Jurkat, Clone E6-1 (cell line): ENCODE results near the gene KANK2. TPM values are rescaled to one million over a fixed set of nuclear protein-coding genes. Genes with fewer than 3 reads are reported as not detected.

Source experiments
- DNase-seq: peaks from one replicate; pipeline ENCODE4 v3.0.0-alpha.2; 2011; ENCODE audit warnings: low read depth, low spot score
- H3K4me3 ChIP-seq: 2 replicates; pipeline ENCODE4 v1.5.1; 2011; ENCODE audit warnings: mild to moderate bottlenecking, low read length, control low read depth, moderate library complexity
- polyA plus RNA-seq: library from polyadenylated mRNA; unstranded; fragments of >200 nt; gene quantifications from one replicate; pipeline ENCODE4 v1.2.1, GENCODE V29; 2012; ENCODE audit warnings: missing spikeins; ENCODE audit not compliant: insufficient read length, insufficient read depth

KANK2 gene
- 17.1 TPM for polyA plus RNA-seq

DNA sequence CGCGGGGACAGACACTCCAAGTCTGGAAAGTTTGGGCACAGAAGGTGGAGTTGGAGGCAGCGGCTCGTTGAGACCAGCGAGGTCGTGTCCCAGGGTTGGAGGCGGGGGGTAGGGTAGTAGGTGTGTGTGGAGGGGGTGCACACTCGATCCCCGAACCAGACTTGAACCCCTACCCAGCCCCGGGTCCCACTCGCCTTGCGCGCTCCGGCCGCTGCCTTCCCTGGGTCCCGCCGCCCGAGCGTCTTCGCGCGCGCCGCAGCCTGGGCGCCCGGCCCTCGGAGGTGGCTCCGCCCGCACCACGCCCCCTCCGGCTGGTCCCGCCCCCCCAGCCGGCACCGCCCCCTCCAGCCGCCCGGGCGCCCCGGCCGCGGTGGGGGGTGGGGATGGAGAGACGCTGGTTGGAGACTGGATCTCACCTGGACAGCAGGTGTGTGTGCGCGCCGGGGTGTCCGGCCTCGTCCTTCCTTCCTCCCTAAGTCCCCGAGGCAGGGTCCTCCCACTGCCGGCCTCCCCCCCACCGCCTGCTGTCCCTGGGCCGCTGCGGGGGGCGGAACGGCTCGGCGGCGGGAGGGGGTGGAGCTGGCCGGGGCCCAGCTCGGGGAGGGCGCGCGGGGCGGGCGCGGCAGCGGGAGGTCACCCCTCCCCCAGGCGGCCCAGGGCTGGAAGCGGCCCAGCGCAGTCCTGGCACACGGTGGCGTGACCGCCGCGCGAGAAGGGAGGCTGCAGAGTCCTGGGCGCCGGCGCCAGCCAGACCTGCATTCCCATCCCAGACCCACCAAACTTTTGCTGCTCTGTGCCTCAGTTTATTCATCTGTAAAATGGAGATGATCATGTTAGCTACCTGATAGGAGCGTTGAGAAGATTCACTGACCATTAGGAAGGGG is at the start of gene KANK2:
KANK2 (minus strand) TSS at position 255 of the 884 bp plus-strand sequence. CDS start 3,034 bp downstream, outside the sequence.
- H3K4me3 ChIP-seq, result peak within 1 kb of the TSS; percentile 62
- no peak for DNase-seq

DNA sequence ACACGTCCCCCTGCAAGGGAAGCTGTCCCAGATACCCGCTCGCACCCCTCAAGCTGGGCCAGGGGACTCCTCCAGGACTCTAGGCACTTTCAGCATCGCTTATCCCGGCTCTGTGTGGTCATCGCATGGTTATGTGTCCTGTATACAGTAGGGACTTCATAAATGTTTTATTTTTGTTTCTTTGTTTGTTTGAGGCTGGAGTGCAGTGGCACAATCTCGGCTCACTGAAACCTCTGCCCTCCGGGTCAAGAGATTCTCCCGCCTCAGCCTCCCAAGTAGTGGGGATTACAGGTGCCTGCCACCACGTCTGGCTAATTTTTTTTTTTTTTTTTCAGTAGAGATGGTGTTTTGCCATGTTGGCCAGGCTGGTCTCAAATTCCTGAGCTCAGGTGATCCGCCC is 49.6 kb upstream of the KANK2 start:
- no peak for DNase-seq
- no peak overlapping the region for H3K4me3 ChIP-seq

DNA sequence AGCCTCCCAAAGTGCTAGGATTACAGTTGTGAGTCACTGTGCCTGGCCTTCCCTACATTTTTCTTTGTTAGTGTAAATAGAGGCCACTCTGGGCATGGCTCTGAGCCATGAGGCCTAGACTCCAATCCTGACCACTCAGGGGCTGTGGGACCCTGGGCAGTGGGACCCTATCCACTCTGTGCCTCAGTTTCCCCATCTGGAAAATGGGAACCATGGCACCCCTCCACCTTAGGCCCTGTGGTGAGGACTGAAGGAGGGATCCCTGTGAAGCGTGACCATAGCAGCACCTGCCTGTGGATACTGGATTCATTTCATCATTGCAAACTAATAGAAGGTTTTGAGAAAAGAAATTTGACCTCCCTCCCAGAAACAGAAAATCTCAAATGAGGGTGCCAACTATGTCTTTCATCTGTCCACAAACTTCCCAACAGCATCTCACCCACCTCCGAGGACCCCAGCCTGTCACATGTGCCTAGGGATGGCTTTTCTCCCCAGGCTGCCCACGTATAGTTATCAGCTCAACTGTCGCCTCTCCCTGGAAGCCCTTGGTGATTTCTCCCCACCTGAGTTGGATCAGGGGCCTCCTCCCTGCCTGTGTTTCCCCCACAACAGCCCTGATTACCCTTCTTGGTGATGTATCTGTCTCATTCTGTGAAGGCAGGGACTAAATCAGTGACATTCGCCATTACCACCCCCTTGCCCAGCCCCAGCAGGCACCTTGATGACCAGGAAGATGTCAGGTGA is 47.7 kb upstream of the KANK2 start:
- no peak overlapping the region for H3K4me3 ChIP-seq
- DNase-seq, result no peak

DNA sequence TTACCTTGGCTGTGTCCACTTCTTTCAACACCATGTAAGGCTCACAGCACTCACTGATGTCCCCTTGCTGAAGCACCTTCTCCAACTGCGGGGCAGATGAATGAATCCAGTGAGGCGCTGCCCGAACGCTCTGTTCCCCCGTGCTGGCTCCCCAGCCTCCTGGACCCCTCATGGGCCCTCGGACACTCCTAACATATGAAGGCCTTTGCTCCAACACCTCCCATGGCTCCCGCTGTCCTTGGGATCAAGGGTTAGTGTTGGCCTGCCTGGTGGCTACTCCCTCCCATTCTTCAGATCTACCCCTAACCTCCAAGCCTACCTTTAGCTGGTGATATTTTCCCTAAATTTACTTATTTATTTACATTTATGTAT is 46.4 kb upstream of the KANK2 start:
- no peak for DNase-seq
- no peak overlapping the region for H3K4me3 ChIP-seq

DNA sequence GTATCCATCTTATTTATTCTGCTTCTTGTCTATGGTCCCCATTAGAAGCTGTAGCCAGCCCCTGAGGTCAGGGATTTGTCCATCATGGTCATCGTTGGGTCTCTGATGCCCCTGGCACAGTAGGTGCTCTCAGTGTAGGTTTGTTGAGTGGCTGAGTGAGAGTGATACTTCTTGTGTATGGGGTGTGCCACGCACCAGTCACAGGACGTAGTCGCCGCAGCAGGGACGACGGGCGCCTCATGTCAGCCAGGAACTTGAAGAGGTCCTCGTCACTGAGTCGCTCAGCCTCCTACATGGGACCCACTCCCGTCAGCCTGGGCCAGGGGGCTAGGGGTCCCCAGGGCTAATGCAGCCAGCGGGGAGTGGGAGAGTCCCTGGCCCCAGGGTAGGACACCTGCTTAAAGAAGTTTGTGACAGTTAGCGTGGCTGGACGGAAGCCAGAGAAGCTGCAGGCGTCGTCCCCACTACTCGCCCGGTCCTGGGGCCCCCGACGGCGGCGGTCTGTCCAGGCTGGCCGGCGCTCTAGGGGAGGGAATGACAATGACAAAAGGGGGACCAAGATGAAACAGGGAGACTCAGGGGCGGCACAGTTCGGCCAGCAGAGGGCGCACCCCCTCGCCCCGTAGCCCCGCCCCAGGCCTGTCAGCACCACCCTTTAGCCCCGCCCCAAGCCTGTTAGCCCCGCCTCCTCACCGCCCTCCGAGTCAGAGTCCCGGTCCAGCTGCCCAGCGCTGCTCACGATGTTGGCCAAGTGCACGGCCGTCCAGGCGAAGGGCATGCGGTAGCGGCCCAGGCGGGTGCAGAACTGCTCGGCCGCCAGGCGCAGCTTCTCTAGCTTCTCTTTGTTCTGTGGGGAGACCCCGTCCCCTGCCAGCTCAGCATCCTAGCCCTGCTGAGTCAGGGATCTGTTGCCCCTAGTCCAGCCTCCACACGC is 45.8 kb upstream of the KANK2 start:
- no peak overlapping the region for H3K4me3 ChIP-seq
- DNase-seq, result peak; percentile 36

DNA sequence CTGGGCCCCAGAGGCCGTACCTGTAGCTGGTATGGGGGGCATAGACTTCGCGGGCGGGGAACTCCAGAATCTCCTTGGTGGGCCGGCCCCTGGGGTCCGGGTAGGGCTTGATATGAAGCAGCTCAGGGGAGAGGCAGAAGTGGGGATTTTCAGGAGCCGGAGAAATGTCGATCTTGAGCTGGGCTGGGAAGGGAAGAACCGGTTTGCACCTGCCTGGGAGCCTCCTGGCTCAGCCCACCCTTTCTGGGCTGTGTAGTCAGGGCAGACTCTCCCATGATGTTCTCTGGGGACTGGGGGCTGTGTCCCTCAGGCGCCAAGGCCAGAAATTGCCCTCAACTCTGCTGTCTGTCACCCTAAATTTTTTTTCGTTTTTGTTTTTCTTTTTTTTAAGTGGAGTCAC is 44.7 kb upstream of the KANK2 start:
- DNase-seq, result no peak
- H3K4me3 ChIP-seq, result no peak overlapping the region

DNA sequence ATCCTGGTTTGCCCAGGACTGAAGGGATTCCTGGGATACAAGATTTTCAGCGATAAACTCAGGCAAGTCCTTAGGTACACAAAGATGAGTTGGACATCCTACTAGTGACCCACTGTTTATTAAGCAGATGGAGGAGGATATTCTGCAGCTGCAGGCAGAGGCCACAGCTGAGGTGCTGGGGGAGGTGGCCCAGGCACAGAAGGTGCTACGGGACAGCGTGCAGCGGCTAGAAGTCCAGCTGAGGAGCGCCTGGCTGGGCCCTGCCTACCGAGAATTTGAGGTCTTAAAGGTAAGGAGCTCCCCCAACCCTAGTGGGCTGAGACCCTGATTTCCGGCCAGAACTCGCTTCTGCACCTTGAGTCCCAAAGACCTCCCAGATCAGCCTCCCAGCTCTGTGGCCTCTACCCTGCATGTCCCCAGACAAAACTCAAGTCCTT is 42.7 kb upstream of the KANK2 start:
- no peak overlapping the region for H3K4me3 ChIP-seq
- DNase-seq, result no peak

DNA sequence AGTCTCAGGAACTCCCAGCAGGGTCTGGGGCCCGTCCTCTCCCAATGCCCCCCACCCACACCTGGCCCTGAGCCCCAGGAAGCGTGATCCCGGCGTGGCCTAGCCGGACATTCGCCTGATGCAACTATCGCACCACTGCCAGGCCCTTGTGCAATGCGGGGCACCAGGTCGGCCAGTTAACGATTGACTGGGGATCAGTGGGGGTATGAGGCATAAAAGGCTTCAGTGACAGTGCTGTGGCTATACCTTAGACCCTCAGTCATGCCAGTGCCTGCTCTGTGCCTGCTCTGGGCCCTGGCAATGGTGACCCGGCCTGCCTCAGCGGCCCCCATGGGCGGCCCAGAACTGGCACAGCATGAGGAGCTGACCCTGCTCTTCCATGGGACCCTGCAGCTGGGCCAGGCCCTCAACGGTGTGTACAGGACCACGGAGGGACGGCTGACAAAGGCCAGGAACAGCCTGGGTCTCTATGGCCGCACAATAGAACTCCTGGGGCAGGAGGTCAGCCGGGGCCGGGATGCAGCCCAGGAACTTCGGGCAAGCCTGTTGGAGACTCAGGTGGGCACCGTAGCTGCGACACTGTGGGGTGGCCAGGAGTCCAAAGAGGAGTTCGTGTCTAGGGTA is 42.1 kb upstream of the KANK2 start, which contains the start of gene ANGPTL8:
ANGPTL8 (plus strand) TSS at position 243 of the 624 bp plus-strand sequence; CDS start at position 262, 19 bp downstream.
- H3K4me3 ChIP-seq, result no peak within 1 kb of the TSS
- no peak for DNase-seq

DNA sequence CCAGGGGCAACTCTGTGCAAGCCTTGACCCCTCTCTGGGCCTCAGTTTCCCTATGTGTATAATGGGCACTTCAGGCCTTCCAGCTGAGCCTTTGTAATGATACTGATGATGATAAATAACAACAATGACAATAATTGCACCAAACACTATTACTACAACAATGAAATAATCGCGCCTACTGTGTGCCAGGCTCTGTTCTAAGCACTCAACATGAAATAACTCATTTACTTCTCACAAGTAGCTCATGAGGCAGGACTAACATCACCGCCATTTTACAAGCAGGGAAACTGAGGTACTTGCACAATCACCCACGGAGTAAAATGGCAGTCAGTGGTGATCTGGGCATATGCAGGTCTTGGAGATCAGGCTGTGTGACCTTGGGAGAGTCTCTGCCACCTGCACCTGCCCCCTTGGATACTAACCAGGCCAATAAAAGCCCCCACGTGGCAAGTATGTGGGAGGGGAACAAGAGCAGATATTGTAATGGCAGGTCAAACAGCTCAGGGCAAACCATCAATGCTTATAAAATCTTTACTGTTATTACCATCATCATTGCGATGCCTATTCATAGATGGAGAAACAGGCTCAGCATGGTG is 41.5 kb upstream of the KANK2 start:
- no peak overlapping the region for H3K4me3 ChIP-seq
- no peak for DNase-seq

DNA sequence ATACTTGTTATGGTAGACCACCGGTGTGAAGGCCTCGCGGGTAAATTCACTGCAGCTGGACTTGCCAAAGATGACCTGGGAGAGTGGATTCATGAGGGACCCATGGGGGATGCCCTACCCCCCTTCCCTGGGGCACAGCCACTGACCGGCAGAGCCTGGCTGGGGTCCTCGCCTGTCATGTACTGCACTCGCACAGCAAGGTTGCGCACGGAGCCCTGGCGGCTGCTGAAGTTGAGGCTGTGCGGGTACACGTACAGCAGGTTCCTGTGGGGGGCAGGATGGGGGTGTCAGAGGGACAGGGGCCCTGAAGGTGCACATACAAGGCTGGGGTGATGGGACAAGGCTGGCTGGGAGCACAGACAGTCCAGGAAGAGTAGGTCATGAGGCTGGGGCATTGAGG is 40.7 kb upstream of the KANK2 start:
- no peak for DNase-seq
- no peak overlapping the region for H3K4me3 ChIP-seq

DNA sequence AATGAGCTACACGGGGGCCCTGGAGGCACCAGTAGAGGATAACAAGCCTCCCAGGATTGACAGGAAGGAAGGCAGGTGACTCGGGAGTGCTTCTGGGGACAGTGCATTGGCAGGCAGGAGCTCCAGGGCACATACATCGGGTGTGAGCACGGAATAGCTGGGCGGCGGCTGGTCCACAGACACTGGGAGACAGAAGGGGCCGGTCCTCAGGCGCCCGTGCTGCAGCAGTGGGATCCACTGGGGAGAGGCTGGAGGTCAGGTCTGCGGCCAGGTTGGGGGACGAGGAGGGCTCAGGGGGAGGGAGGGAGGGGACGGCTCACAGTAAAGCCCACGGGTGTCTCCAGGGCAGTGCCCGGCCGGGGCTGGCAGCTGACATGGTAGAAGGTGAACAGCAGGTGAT is 40.0 kb upstream of the KANK2 start:
- H3K4me3 ChIP-seq, result no peak overlapping the region
- DNase-seq, result no peak

DNA sequence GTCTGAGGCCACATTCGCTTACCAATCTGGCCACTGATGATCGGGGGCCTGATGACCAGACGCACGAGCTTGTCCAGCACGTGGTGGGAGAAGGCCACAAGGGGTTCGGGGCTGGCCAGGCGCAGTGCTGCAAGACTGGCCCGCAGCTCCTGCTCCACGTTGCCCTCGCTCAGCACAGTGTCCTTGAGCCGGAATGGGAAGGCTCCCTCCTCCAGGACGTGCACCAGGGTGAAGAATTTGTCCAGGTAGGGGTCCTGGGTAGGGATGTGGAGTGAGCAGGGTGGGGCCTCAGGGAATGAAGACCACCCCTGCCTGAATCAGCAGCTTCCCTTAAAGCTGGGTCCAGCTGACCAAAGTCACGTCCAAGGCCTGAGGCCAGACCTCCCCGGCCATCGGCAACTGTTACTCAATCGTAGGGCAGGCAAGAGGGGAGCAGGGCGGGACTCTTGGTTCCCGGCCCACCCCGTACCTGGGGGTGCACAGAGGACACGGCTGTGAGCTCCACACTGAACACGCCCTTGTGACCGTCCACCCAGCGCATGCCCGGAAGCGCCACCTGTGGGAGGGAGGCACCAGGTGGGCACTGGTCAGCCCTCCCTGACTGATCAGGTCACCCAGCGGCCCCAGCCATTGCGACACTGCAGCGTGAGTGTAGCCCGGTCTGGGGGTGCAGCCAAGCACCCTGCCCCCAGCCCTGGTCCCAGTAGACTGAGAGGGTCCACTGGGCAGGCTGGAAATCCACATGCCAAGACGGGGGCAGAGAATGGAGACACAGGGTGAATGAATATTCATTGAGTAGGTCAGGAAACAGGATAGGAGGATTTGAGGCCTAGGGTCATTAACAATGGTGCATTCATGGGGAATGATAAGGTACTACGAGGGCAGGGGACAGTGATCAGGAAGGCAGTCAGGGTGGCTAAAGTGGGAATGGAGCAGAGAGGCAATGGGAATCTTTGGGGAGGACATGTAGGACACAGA is 39.3 kb upstream of the KANK2 start:
- no peak for DNase-seq
- no peak overlapping the region for H3K4me3 ChIP-seq

DNA sequence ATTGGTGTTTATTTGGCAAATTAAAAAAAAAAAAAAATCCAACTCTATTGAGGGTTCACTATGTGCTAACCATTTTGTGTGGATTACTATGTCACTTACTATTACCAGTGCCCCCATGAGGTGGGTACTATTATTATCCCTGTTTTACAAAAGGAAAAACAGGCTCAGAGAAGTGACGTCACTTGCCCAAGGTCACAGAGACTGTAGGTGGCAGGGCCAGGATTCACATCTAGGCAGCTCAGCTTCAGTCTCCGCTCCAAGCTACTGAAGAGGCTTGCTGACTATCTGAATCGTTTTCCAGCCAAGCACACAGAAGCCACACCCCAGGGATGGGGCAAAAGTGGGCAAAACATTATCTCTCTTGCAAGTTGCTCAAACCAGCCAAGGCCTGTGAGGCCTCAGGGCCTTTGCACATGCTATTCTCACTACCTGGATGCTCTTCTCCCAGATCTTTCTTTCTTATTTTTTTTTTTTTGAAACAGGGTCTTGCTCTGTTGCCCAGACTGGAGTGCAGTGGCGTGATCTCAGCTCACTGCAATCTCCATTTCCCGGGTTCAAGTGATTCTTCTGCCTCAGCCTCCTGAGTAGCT is 37.2 kb upstream of the KANK2 start:
- DNase-seq, result peak; percentile 36
- no peak overlapping the region for H3K4me3 ChIP-seq

DNA sequence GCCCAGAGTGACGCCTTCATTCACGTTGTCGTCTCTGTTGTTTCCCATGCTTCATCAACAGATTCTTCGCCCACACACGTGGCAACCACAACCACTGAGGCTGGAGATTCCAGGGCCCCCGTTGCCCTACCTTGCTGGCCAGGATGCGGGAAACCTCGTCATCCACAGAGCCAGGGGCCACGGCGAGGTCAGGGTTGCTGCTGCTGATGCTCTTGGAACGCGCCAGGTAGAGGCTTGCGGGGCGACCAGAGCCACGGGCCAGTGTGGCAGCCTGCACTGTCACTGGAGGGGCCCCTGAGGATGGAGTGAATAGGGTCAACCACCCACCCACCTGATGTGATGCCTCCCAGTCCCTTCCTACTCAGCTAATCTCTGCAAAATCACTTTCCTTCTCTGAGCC is 35.7 kb upstream of the KANK2 start:
- no peak for DNase-seq

DNA sequence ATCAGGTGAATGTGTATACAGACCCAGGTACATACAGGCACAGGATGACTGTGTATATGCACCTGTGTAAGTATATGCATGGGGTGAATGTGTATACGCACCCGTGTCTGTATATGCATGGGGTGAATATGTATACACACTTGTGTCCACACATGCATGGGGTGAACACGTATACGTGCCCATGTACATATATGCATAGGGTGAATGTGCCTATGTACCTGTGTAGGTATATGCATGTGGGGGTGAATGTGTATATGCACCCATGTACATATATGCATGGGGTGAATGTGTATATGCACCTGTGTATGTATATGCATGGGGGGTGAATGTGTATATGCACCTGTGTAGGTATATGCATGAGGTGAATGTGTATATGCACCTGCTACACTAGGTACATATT is 35.2 kb upstream of the KANK2 start:
- DNase-seq, result no peak
- no peak overlapping the region for H3K4me3 ChIP-seq

More for the DNA sequence above, 35.7 kb upstream of the KANK2 start:
- H3K4me3 ChIP-seq, result no peak overlapping the region

DNA sequence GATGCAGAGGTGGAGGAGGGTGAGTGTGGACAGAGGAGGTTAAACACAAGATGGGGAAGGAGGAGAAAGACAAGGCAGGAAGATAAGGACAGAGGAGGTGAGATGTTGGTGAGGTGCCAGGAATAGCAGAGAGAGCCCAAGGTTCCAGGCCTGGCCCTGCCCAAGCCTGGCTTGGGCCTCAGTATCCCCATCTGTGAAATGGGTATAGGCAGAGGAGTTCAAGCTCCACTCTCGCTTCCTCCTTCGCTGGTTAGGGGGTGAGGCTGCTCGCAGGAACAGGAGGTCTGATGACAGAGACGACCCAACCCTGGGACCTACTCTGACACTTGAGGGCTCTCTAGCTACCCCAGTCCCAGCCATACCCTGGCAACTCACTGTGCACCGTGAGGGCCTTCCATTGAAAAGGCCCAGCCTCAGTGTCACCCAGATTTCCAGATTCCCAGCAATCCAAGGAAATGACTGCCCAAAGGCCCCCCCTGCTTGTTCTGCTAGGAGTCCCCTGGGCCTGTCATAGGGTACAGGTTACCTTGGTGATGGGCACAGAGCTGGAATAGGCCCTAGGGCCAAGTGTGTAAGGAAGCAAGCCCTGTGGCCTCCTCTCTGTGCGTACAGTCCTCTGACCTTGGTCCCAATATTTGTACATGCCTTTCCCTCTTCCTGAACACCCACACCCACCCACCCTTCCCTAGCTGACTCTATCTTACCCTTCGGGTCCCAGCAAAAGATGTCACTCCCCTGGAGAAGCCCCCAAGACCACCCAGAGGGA is 33.5 kb upstream of the KANK2 start:
- no peak overlapping the region for H3K4me3 ChIP-seq
- no peak for DNase-seq
